ENCODE data around the gene ANKS4B. TPM values are rescaled to one million over a fixed set of nuclear protein-coding genes. Genes with fewer than 3 reads are reported as not detected.

Gene ANKS4B
- polyA plus RNA-seq, 3 donors: not detected

DNA sequence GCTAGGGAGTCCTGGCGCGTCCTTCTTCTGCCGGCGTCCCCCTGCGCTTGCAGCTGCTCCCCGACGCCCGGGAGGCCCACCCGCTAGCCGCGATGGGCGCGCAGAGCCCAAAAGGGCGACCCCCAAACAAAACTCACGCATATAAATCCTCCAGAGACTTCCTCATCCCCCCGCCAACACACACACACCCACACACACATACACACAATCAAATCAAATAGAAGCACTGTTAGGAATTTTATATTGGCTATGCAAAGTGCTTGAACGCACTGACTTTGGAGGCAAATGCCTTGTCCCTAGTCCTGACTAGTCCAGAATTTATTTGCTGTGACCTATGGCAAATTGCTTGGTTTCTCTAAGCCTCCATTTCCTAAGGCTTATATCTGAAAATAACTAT lies 68.4 kb downstream of the ANKS4B start:
- Histone ChIP-seq H3K36me3 (replicated peaks in 1 of 2; ENCODE audit: control insufficient read depth in 1 of 2, insufficient read depth in 2 of 2, low read length in 2 of 2) (no peaks in the 10 kb centered on the region), H3K27ac (ENCODE audit: low read depth in 1 of 2, low read length in 2 of 2) (peak overlapping the region in 1 of 2 donors; percentile 64), H3K9me3 (replicated peaks in 1 of 2; ENCODE audit: control insufficient read depth in 1 of 2, insufficient read depth in 1 of 2, low read length in 2 of 2) (no peaks in the 10 kb centered on the region), H3K4me1 (ENCODE audit: control insufficient read depth in 1 of 2, insufficient read depth in 2 of 2, low read length in 2 of 2) (peaks cover 19 to 21% of the 10 kb centered on the region in 2 donors), H2AFZ (ENCODE audit: insufficient read depth, low read depth, low read length, poor library complexity, severe bottlenecking) (peak overlapping the region; percentile 85), H3K9ac (ENCODE audit: insufficient read depth, low read length, poor library complexity, severe bottlenecking) (peak overlapping the region; percentile 63), H4K20me1 (ENCODE audit: insufficient read depth, low read length) (no peaks in the 10 kb centered on the region), H3K4me2 (replicated peaks; ENCODE audit: extremely low read depth, low read length, poor library complexity, severe bottlenecking) (peak overlapping the region; percentile 96), H3K27me3 (ENCODE audit: control insufficient read depth in 2 of 2, insufficient read depth in 2 of 2, low read length in 2 of 2) (peaks cover 0 to 3% of the 10 kb centered on the region in 2 donors), H3K79me2 (ENCODE audit: insufficient read depth, low read length) (no peaks in the 10 kb centered on the region), H3K4me3 (replicated peaks in 1 of 3; ENCODE audit: low read depth in 2 of 3, low read length in 3 of 3) (peak overlapping the region; percentile 15 to 80 (median 47))
- Mint-ChIP-seq H3K36me3 (no peaks in the 10 kb centered on the region), H3K4me3 (peak overlapping the region; percentile 92), H3K9me3 (no peaks in the 10 kb centered on the region), H3K27ac (peak overlapping the region in 2 of 7 donors; percentile 13 to 82), H3K4me1 (peaks cover 25% of the 10 kb centered on the region), H3K27me3 (ENCODE audit: low read depth in 3 of 3) (peaks cover 2 to 13% (median 6%) of the 10 kb centered on the region in 3 donors)
- intact Hi-C loops (cut with micrococcal nuclease): loop anchor here in 1 of 2 donors (5.0 kb wide), 1 partner anchor 60 kb away; no protein-coding TSS in a partner anchor
- no peak for DNase-seq
- TF ChIP-seq, protein P1, sequence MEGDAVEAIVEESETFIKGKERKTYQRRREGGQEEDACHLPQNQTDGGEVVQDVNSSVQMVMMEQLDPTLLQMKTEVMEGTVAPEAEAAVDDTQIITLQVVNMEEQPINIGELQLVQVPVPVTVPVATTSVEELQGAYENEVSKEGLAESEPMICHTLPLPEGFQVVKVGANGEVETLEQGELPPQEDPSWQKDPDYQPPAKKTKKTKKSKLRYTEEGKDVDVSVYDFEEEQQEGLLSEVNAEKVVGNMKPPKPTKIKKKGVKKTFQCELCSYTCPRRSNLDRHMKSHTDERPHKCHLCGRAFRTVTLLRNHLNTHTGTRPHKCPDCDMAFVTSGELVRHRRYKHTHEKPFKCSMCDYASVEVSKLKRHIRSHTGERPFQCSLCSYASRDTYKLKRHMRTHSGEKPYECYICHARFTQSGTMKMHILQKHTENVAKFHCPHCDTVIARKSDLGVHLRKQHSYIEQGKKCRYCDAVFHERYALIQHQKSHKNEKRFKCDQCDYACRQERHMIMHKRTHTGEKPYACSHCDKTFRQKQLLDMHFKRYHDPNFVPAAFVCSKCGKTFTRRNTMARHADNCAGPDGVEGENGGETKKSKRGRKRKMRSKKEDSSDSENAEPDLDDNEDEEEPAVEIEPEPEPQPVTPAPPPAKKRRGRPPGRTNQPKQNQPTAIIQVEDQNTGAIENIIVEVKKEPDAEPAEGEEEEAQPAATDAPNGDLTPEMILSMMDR (IDR thresholded peaks at IDR 0.05): no peak
- 0% methylated on average over 15 of the region's 17 CpGs for WGBS (ENCODE audit: insufficient coverage)

DNA sequence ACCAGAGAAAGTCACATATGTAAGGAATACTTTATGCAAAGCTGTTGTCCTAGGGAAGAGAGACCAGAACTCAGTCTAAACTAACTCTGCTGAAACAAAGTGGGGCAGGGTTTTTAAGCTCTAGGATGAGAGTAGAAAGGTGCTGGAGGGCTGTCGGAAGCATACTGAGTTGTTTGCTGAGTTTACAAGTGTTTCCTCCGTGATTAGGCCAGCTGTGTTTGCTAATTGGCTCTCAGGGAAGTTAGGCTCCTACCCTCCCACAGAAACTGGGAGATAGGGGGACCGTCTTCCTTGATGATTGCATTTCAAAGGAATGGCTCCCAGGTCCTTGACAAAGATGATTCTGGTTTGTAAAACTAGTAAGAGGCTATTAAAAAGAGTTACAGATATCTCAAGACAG lies 69.0 kb downstream of the ANKS4B start:
- H3K4me3 ChIP-seq (replicated peaks in 1 of 3; ENCODE audit: low read depth in 2 of 3, low read length in 3 of 3): peak overlapping the region in 1 of 3 experiments; percentile 80
- Mint-ChIP-seq H3K4me3 (peak overlapping the region; percentile 34 to 92), H3K27me3 (ENCODE audit: low read depth in 3 of 3) (peaks cover 2 to 13% (median 3%) of the 10 kb centered on the region in 3 donors), H3K9me3 (no peaks in the 10 kb centered on the region), H3K4me1 (peaks cover 25% of the 10 kb centered on the region), H3K36me3 (no peaks in the 10 kb centered on the region), H3K27ac (peak overlapping the region in 2 of 7 donors; percentile 8 to 18)
- H3K4me1 ChIP-seq (ENCODE audit: control insufficient read depth in 1 of 2, insufficient read depth in 2 of 2, low read length in 2 of 2): peaks cover 19 to 21% of the 10 kb centered on the region in 2 donors
- no peaks in the 10 kb centered on the region for H3K36me3 ChIP-seq (replicated peaks in 1 of 2; ENCODE audit: control insufficient read depth in 1 of 2, insufficient read depth in 2 of 2, low read length in 2 of 2)
- peak overlapping the region; percentile 96 for H3K4me2 ChIP-seq (replicated peaks; ENCODE audit: extremely low read depth, low read length, poor library complexity, severe bottlenecking)
- peak overlapping the region; percentile 85 for H2AFZ ChIP-seq (ENCODE audit: insufficient read depth, low read depth, low read length, poor library complexity, severe bottlenecking)
- H3K27me3 ChIP-seq (ENCODE audit: control insufficient read depth in 2 of 2, insufficient read depth in 2 of 2, low read length in 2 of 2): peaks cover 0 to 3% of the 10 kb centered on the region in 2 donors
- intact Hi-C loops (cut with micrococcal nuclease): loop anchor here in 1 of 2 donors (5.0 kb wide), 1 partner anchor 60 kb away; no protein-coding TSS in a partner anchor
- no peak overlapping the region for H3K27ac ChIP-seq (ENCODE audit: low read depth in 1 of 2, low read length in 2 of 2)
- no peaks in the 10 kb centered on the region for H3K79me2 ChIP-seq (ENCODE audit: insufficient read depth, low read length)
- TF ChIP-seq, protein P1 (IDR thresholded peaks at IDR 0.05): no peak
- WGBS (ENCODE audit: insufficient coverage): no CpG with 5 or more reads among the region's 3 CpGs
- no peak overlapping the region for H3K9ac ChIP-seq (ENCODE audit: insufficient read depth, low read length, poor library complexity, severe bottlenecking)
- no peaks in the 10 kb centered on the region for H4K20me1 ChIP-seq (ENCODE audit: insufficient read depth, low read length)
- DNase-seq: no peak
- H3K9me3 ChIP-seq (replicated peaks in 1 of 2; ENCODE audit: control insufficient read depth in 1 of 2, insufficient read depth in 1 of 2, low read length in 2 of 2): no peaks in the 10 kb centered on the region

Measured in CD14-positive monocyte (primary cell).